PC-3 (cell line): Measurements from ENCODE around the gene LHX2. TPM values are rescaled to one million over a fixed set of nuclear protein-coding genes. Genes with fewer than 3 reads are reported as not detected.

Experiments
- ATAC-seq: fragments of 200-7000 bp; cut with Tn5 transposase; 2 replicates; pipeline ENCODE4 v1.9.1; 2020; ENCODE audit warnings: mild to moderate bottlenecking, moderate library complexity
- BruUV-seq: library from RNA; stranded (reverse); fragments of 400-500 nt; replicated peaks from 2 replicates; lab custom pipeline; 2021; lab: Mats Ljungman, UMichigan
- CTCF ChIA-PET: fragments of 300-600 bp; sonication (Branson Sonifier 250); formaldehyde crosslinking; loops from one replicate; lab custom pipeline; 2022; ENCODE audit warnings: antibody characterized with exemption; lab: Charles Lee
- POLR2A ChIA-PET: fragments of 300-600 bp; sonication (Branson Sonifier 250); formaldehyde crosslinking; loops from one replicate; lab custom pipeline; 2022; ENCODE audit warnings: antibody characterized with exemption; ENCODE audit not compliant: unreplicated experiment; lab: Charles Lee
- DNase-seq: peaks from one replicate; pipeline ENCODE4 v3.0.0-alpha.2; 2015
- H2AFZ ChIP-seq: fragments of 300-600 bp; sonication (generic); 2 replicates; pipeline ENCODE4 v1.6.0; 2016; ENCODE audit warnings: antibody characterized with exemption, low read length
- H3F3A ChIP-seq: fragments of 300-600 bp; sonication (generic); one replicate; pipeline ENCODE4 v1.6.0; 2017; ENCODE audit warnings: antibody characterized with exemption, low read length, control low read depth, mild to moderate bottlenecking; ENCODE audit not compliant: unreplicated experiment
- H3K27ac ChIP-seq: fragments of 300-600 bp; sonication (generic); 2 replicates; pipeline ENCODE4 v1.5.1; 2016; ENCODE audit warnings: mild to moderate bottlenecking, low read length
- H3K27me3 ChIP-seq: fragments of 300-600 bp; sonication (generic); 2 replicates; pipeline ENCODE4 v1.6.1; 2016; ENCODE audit warnings: low read length, mixed read lengths
- H3K36me3 ChIP-seq: fragments of 300-600 bp; sonication (generic); 2 replicates; pipeline ENCODE4 v1.6.1; 2016; ENCODE audit warnings: low read depth, mixed run types, low read length, mixed read lengths
- H3K4me1 ChIP-seq: fragments of 300-600 bp; sonication (generic); 2 replicates; pipeline ENCODE4 v1.5.1; 2016; ENCODE audit warnings: low read length; ENCODE audit not compliant: insufficient read depth
- H3K4me2 ChIP-seq: fragments of 300-600 bp; sonication (generic); 2 replicates; pipeline ENCODE4 v1.6.0; 2016; ENCODE audit warnings: low read length
- H3K4me3 ChIP-seq: fragments of 300-600 bp; sonication (generic); 2 replicates; pipeline ENCODE4 v1.5.1; 2016; ENCODE audit warnings: mild to moderate bottlenecking, low read length, mixed read lengths
- H3K79me2 ChIP-seq: fragments of 300-600 bp; sonication (generic); 2 replicates; pipeline ENCODE4 v1.6.1; 2017; ENCODE audit warnings: low read length, mixed read lengths
- H3K9ac ChIP-seq: fragments of 300-600 bp; sonication (generic); 2 replicates; pipeline ENCODE4 v1.6.0; 2016; ENCODE audit warnings: mild to moderate bottlenecking, low read length
- H3K9me2 ChIP-seq: fragments of 300-600 bp; sonication (generic); replicated peaks from 2 replicates; pipeline ENCODE4 v1.6.1; 2016; ENCODE audit warnings: mixed run types, low read length, mixed read lengths
- H3K9me3 ChIP-seq: fragments of 300-600 bp; sonication (generic); 2 replicates; pipeline ENCODE4 v1.6.1; 2016; ENCODE audit warnings: low read length, mixed read lengths
- H4K20me1 ChIP-seq: fragments of 300-600 bp; sonication (generic); 2 replicates; pipeline ENCODE4 v1.6.1; 2016; ENCODE audit warnings: low read length, mixed read lengths
- EZH2 ChIP-seq: fragments of 300-600 bp; sonication (generic); IDR thresholded peaks from one replicate; pipeline ENCODE4 v1.6.1; 2017; ENCODE audit warnings: antibody characterized with exemption, mild to moderate bottlenecking, low read length; ENCODE audit not compliant: unreplicated experiment
- EZH2phosphoT487 ChIP-seq: fragments of 300-600 bp; sonication (generic); IDR thresholded peaks from 2 replicates; pipeline ENCODE4 v1.6.1; 2018; ENCODE audit warnings: mild to moderate bottlenecking, antibody characterized with exemption, low read length, borderline replicate concordance
- intact Hi-C: fragments of 100-400 bp; cut with micrococcal nuclease; formaldehyde crosslinking; loops from 2 replicates; pipeline ENCODE4 v1.9.0; 2023
- total RNA-seq: library from RNA; depleted of rRNA; stranded (reverse); fragments of >200 nt; gene quantifications from 2 replicates; pipeline ENCODE4 v1.2.3, GENCODE V29; 2014
- TF ChIP-seq, protein P1 (sequence below): fragments of 300-600 bp; sonication (generic); conservative IDR thresholded peaks from 2 replicates; pipeline ENCODE4 v1.5.1; 2017; ENCODE audit warnings: antibody characterized with exemption, low read depth, mild to moderate bottlenecking, low read length

Gene LHX2
- total RNA-seq, 1 experiment from 2014 or later, result 1.1 TPM

DNA sequence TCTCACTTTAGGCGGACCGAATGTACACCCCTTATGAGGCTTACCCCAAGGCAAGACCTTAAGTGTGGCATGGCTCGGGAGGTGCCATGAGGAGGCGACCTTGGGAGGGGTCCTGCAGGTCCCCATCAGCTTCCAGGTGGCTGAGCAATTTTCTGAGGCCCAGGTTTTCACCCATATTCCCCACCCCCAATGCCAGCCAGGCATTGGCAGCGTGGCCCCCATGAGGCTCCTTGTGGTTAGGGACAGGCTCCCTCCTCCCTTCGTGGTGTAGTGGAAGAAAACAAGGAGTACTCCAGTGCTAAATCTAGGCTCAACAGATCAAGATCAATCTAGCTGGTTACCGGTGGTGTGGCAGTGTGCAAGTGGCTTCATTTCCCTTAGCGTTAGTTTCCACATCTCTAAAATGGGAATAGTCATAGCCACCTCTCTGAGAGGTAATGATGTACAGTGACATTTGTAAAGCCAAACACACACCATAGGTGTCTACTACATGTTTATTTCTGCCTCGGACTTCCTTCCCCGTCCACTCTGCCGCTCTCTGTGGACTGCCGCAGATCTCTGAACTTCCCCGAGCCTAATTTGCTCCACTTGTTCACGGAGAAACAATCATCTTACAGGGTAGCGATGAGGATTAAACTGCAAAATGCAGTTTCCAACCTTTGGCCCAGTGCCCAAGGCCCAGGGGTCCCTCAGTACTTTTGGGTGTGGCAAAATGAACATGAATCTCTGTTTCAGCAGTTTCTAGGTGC is 8.4 kb downstream of the LHX2 start:
- TF ChIP-seq EZH2phosphoT487 (no peak), EZH2 (no peak)
- TF ChIP-seq, protein P1, sequence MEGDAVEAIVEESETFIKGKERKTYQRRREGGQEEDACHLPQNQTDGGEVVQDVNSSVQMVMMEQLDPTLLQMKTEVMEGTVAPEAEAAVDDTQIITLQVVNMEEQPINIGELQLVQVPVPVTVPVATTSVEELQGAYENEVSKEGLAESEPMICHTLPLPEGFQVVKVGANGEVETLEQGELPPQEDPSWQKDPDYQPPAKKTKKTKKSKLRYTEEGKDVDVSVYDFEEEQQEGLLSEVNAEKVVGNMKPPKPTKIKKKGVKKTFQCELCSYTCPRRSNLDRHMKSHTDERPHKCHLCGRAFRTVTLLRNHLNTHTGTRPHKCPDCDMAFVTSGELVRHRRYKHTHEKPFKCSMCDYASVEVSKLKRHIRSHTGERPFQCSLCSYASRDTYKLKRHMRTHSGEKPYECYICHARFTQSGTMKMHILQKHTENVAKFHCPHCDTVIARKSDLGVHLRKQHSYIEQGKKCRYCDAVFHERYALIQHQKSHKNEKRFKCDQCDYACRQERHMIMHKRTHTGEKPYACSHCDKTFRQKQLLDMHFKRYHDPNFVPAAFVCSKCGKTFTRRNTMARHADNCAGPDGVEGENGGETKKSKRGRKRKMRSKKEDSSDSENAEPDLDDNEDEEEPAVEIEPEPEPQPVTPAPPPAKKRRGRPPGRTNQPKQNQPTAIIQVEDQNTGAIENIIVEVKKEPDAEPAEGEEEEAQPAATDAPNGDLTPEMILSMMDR, result no peak
- Histone ChIP-seq H3K4me1 (no peaks in the 10 kb centered on the region), H2AFZ (no peak overlapping the region), H3K36me3 (no peaks in the 10 kb centered on the region), H3K27ac (no peak overlapping the region), H3K79me2 (no peaks in the 10 kb centered on the region), H3K27me3 (no peaks in the 10 kb centered on the region), H3K4me2 (no peak overlapping the region), H3F3A (no peaks in the 10 kb centered on the region), H3K9me3 (no peaks in the 10 kb centered on the region), H4K20me1 (no peaks in the 10 kb centered on the region), H3K9ac (no peak overlapping the region), H3K4me3 (no peak overlapping the region), H3K9me2 (no peaks in the 10 kb centered on the region)
- intact Hi-C loops, result loop anchor here (10.0 kb wide), 1 partner anchor 475 kb away; no protein-coding TSS in a partner anchor
- DNase-seq (no peak), ATAC-seq (no peak)
- BruUV-seq, result no TSS peak
- ChIA-PET POLR2A (no interaction called here), CTCF (no interaction called here)

DNA sequence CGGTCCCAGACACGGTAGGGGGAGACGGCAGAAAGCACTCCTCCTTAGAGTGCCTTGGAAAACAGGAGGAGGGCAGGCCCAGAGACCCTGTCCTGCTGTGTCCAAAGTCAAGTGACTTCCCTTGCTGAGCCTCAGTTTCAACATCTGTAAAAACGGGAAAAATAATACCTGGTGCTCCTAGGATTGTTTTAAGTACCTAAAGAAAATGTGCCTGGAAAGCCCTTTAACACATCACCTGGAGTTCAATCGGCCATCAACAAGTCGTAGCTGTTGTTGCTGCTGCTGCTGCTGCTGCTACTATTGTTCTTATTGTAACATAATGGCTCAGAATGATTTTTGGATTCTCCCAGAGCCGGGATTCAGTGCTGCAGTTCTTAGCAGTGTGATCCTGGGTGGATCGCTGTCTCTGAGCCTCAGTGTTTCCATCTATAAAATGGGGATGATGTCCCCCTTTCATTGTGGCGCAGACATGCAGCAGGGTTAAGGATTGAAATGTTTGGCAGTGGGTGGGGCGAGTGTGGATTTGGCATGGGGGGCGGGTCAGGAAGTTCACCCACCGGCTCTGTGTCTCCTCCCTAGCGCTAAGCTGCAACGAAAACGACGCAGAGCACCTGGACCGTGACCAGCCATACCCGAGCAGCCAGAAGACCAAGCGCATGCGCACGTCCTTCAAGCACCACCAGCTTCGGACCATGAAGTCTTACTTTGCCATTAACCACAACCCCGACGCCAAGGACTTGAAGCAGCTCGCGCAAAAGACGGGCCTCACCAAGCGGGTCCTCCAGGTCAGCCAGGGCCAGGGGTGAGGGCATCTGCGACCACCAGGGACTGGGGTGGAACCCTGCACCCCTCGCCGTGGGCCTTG is 9.2 kb downstream of the LHX2 start:
- ATAC-seq (no peak), DNase-seq (no peak)
- no peaks in the 10 kb centered on the region for H3K9me3 ChIP-seq
- ChIA-PET POLR2A (no interaction called here), CTCF (no interaction called here)
- H2AFZ ChIP-seq, result no peak overlapping the region
- no peak for TF ChIP-seq EZH2phosphoT487
- TF ChIP-seq, protein P1, result no peak
- no peaks in the 10 kb centered on the region for H3K27me3 ChIP-seq
- intact Hi-C loops, result no loop called here
- no peaks in the 10 kb centered on the region for H4K20me1 ChIP-seq
- no peaks in the 10 kb centered on the region for H3K36me3 ChIP-seq
- no peak overlapping the region for H3K4me2 ChIP-seq
- no peak overlapping the region for H3K9ac ChIP-seq
- no peaks in the 10 kb centered on the region for H3K9me2 ChIP-seq
- no peaks in the 10 kb centered on the region for H3F3A ChIP-seq
- H3K4me3 ChIP-seq, result no peak overlapping the region
- no peaks in the 10 kb centered on the region for H3K79me2 ChIP-seq
- no peak overlapping the region for H3K27ac ChIP-seq
- H3K4me1 ChIP-seq, result no peaks in the 10 kb centered on the region
- no TSS peak for BruUV-seq
